HG02763 (cell line): Measurements from ENCODE around the gene TGM1.
"Not testable (repeated sequence)": the region's sequence is repeated elsewhere in the genome, so short reads cannot be mapped to it uniquely, and the experiment has no call there.

ENCODE experiments used
- ATAC-seq: cut with Tn5 transposase; IDR thresholded peaks from one replicate; pipeline ENCODE4 v1.9.1; 2021; ENCODE audit warnings: mild to moderate bottlenecking, moderate library complexity; ENCODE audit not compliant: unreplicated experiment

The TGM1 gene

GRCh38 chr14:24234095-24235005, 28.6 kb downstream of the TGM1 start:
- no peak for ATAC-seq

GRCh38 chr14:24233538-24233866, 29.5 kb downstream of the TGM1 start:
- ATAC-seq = no peak

GRCh38 chr14:24232645-24233537, 30.1 kb downstream of the TGM1 start, which contains the start of gene GMPR2:
GMPR2 (plus strand) TSS chr14:24232929; CDS start chr14:24233254, 325 bp downstream.
- ATAC-seq = peak; percentile 52

GRCh38 chr14:24232121-24232644, 30.8 kb downstream of the TGM1 start, which contains the start of gene NEDD8:
NEDD8 (minus strand) TSS chr14:24232367; CDS start chr14:24232267, 100 bp downstream.
- ATAC-seq = peak; percentile 67

GRCh38 chr14:24231263-24232120, 31.5 kb downstream of the TGM1 start:
- peak; percentile 16 for ATAC-seq

- ATAC-seq = no peak
Measured at GRCh38 chr14:24228902-24229301, 34.1 kb downstream of the TGM1 start.

- no peak for ATAC-seq
Measured at GRCh38 chr14:24226473-24226872, 36.5 kb downstream of the TGM1 start.

GRCh38 chr14:24224618-24225071, 38.3 kb downstream of the TGM1 start:
- ATAC-seq = no peak

GRCh38 chr14:24222987-24223386, 40.0 kb downstream of the TGM1 start:
- ATAC-seq = not testable (repeated sequence)

GRCh38 chr14:24219521-24219920, 43.5 kb downstream of the TGM1 start:
- no peak for ATAC-seq

- ATAC-seq = no peak
Measured at GRCh38 chr14:24219080-24219479, 43.9 kb downstream of the TGM1 start.

- ATAC-seq = not testable (repeated sequence)
Measured at GRCh38 chr14:24216876-24217275, 46.1 kb downstream of the TGM1 start.

- no peak for ATAC-seq
Measured at GRCh38 chr14:24216345-24216699, 46.7 kb downstream of the TGM1 start.

GRCh38 chr14:24215495-24216344, 47.3 kb downstream of the TGM1 start, which contains the start of gene MDP1:
MDP1 (minus strand) TSS chr14:24216066; CDS start chr14:24215955, 111 bp downstream.
- peak; percentile 66 for ATAC-seq

GRCh38 chr14:24213866-24214662, 48.9 kb downstream of the TGM1 start:
- ATAC-seq = no peak

GRCh38 chr14:24212924-24213865, 49.8 kb downstream of the TGM1 start, which contains the start of gene CHMP4A:
CHMP4A (minus strand) TSS chr14:24213488; CDS start chr14:24213439, 49 bp downstream.
- peak; percentile 79 for ATAC-seq

GRCh38 chr14:24211311-24211710, 51.7 kb downstream of the TGM1 start:
- no peak for ATAC-seq
